Ovary (tissue), 9 donors: Measurements from ENCODE around the gene SCAMP2. TPM values are rescaled to one million over a fixed set of nuclear protein-coding genes. Genes with fewer than 3 reads are reported as not detected.

Experiments used
- DNase-seq, 5 donors: peaks; one replicate each; pipeline ENCODE4 v3.0.0-alpha.2; 2019 to 2020
- H3K27ac ChIP-seq, 2 donors: fragments of 200-600 bp; one replicate each; pipeline versions ENCODE4 v1.5.1 to v1.8.0; 2019 to 2022
- H3K27me3 ChIP-seq: fragments of 200-600 bp; one replicate; pipeline ENCODE4 v1.8.0; 2022
- H3K36me3 ChIP-seq: fragments of 200-600 bp; sonication (generic); one replicate; pipeline ENCODE4 v1.5.1; 2019
- H3K4me1 ChIP-seq: one replicate; pipeline ENCODE4 v1.8.1; 2013; ENCODE audit warnings: mild to moderate bottlenecking, moderate library complexity; ENCODE audit not compliant: insufficient read depth
- H3K4me3 ChIP-seq: fragments of 200-600 bp; sonication (generic); one replicate; pipeline ENCODE4 v1.5.1; 2017
- H3K9me3 ChIP-seq, 2 donors: fragments of 200-600 bp in 1 of 2; sonication (generic) in 1 of 2; one replicate each; pipeline versions ENCODE4 v1.5.1 to v1.8.1; 2013 to 2019; ENCODE audit warnings: mild to moderate bottlenecking in 1 of 2, moderate library complexity in 1 of 2
- CTCF ChIP-seq, 3 donors: fragments of 450-650 bp in 2 of 3; fragments of 200-600 bp in 1 of 3; IDR thresholded peaks; one replicate each; pipeline versions ENCODE4 v1.5.1 to v1.8.0; 2016 to 2022; ENCODE audit warnings: antibody characterized with exemption in 3 of 3, mild to moderate bottlenecking in 1 of 3
- EP300 ChIP-seq: sonication (generic); formaldehyde crosslinking; IDR thresholded peaks from one replicate; pipeline ENCODE4 v1.6.1; 2017; ENCODE audit warnings: antibody characterized with exemption
- POLR2A ChIP-seq: fragments of 450-650 bp; IDR thresholded peaks from one replicate; pipeline ENCODE4 v1.6.1; 2017; ENCODE audit warnings: antibody characterized with exemption, mild to moderate bottlenecking, moderate library complexity
- WGBS, 3 donors: extraction: QIAGEN DNeasy Blood & Tissue Kit in 1 of 3; methylation state at CpG; one replicate each; pipeline versions ENCODE4 v1.1.5 to v1.1.7; 2013 to 2017; 5-methylcytosine and 5-hydroxymethylcytosine counted together
- intact Hi-C, 4 donors: fragments of 100-400 bp; cut with DNase I; formaldehyde crosslinking; loops; one replicate each; pipeline versions ENCODE4 v1.11.0 to v1.15.1; 2022 to 2023
- polyA plus RNA-seq, 2 donors: library from polyadenylated mRNA; stranded (reverse); fragments of 200-250 nt in 1 of 2; fragments of 350-450 nt in 1 of 2; fragmentation: Illumina TruSeq in 1 of 2; extraction: RNeasy Lipid Tissue Mini Kit (QIAGEN cat#74804) in 1 of 2; gene quantifications; one replicate each; pipeline ENCODE4 v1.2.3, GENCODE V29; 2013 to 2014
- total RNA-seq, 7 donors: library from RNA; depleted of rRNA in 2 of 7; stranded (reverse); fragments of >200 nt in 2 of 7; fragmentation: NEBNext Ultra II Directional in 3 of 7; extraction: Animal tissue kit (Norgen Biotek cat#: 25700) in 3 of 7; gene quantifications; one replicate each; pipeline versions ENCODE4 v1.1.0 to v1.2.4, GENCODE V29; 2016 to 2023
- donor health status: DM: no; HTN: no; CAD: no; lungs with moderate emphysema.
- donor health status: DM: no; HTN: no; CAD: no.
- donor health status: Bipolar disorder and iron deficiency.
- donor health status: DM: yes; HTN: yes; CAD: no.
- donor health status: DM: no; HTN: no; CAD: no.
- donor health status: DM: yes; HTN: yes; CAD: no.

SCAMP2 gene
- total and polyA plus RNA-seq, 9 donors: 22.9 to 65.5 (median 53.1) TPM

DNA sequence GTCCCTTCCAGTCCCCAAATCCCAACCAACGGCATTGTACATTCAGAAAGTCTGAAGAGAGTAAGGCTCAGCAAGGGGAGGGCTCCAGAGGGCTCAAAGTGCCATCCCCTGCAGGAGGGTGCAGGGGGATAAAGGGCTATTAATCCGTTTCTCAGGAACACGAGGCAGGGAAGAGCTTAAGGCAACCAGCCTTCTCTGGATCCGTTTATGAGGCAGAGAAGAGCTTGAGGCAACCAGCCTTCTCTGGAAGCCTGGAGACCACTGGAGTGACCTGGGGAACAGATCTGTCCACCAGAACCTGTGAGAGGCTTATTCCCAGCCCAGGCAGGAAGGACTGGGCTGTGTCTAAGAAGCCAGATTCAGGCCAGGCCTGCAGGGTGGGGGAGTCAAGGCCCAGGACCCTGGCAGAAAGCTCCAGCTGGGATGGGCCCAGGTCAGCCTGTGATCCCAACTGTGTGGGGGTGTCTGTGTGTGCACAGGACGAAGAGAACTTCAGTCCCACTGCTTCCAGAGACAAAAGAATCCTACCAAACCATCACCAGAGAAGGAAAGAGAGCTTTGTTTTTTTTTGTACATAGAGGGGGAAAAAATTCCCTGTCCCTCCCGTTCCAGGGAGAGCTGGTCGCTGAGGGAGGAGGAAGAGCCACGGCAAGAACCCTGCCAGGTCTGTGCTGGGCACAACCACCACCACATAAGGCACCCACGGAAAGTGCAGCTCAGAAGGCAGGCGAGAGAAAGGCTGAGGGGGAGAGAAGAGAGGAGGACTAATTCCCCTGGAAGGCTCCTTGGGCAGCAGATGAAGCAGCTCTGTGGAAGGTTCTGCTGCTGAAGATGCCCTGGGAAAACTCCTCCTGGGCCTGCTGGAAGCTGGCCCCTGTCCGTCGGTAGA is 28.6 kb downstream of the SCAMP2 start:
- intact Hi-C loops: loop anchor here in 2 of 4 donors (5.0 to 10.0 kb wide), 2 partner anchors 60 to 62 kb away; partner anchors contain the start of genes CSK (in 1 of the 2) and FAM219B (in 1 of the 2)
- DNase-seq: peak in 4 of 5 donors; percentile 47 to 81 (median 69)
- H3K27ac ChIP-seq: peak overlapping the region; percentile 69 to 90
- 36 to 46% (median 44%) methylated on average over 12 of the region's 12 CpGs for WGBS, 3 donors
- no peak overlapping the region for H3K4me3 ChIP-seq
- peaks cover 4% of the 10 kb centered on the region for H3K4me1 ChIP-seq
- H3K9me3 ChIP-seq: no peaks in the 10 kb centered on the region
- TF ChIP-seq CTCF (IDR thresholded peaks at IDR 0.05): no peak
- no peak for TF ChIP-seq EP300
- TF ChIP-seq POLR2A: no peak
- no peaks in the 10 kb centered on the region for H3K27me3 ChIP-seq
- no peaks in the 10 kb centered on the region for H3K36me3 ChIP-seq

- no peak overlapping the region for H3K4me3 ChIP-seq
- peak overlapping the region; percentile 69 to 90 for H3K27ac ChIP-seq
- peaks cover 4% of the 10 kb centered on the region for H3K4me1 ChIP-seq
- 44 to 55% (median 50%) methylated on average over 12 of the region's 12 CpGs for WGBS, 3 donors
- no peaks in the 10 kb centered on the region for H3K27me3 ChIP-seq
- no peaks in the 10 kb centered on the region for H3K36me3 ChIP-seq
- TF ChIP-seq EP300: no peak
- TF ChIP-seq POLR2A: no peak
- no peak for TF ChIP-seq CTCF (IDR thresholded peaks at IDR 0.05)
- intact Hi-C loops: loop anchor here in 2 of 4 donors (5.0 to 10.0 kb wide), 2 partner anchors 61 to 62 kb away; partner anchors contain the start of genes CSK (in 1 of the 2) and FAM219B (in 1 of the 2)
- no peaks in the 10 kb centered on the region for H3K9me3 ChIP-seq
- DNase-seq: peak in 3 of 5 donors; percentile 40 to 49 (median 41)
These were observed 29.3 kb downstream of the SCAMP2 start for GRCh38 chr15:74843891-74844299.

GRCh38 chr15:74843445-74843828 is 29.7 kb downstream of the SCAMP2 start:
- no peaks in the 10 kb centered on the region for H3K36me3 ChIP-seq
- no peak for DNase-seq
- peak overlapping the region; percentile 57 for H3K4me3 ChIP-seq
- no peaks in the 10 kb centered on the region for H3K9me3 ChIP-seq
- no peaks in the 10 kb centered on the region for H3K27me3 ChIP-seq
- TF ChIP-seq EP300: no peak
- TF ChIP-seq CTCF (IDR thresholded peaks at IDR 0.05): no peak
- TF ChIP-seq POLR2A: no peak
- peaks cover 4% of the 10 kb centered on the region for H3K4me1 ChIP-seq
- intact Hi-C loops: loop anchor here in 2 of 4 donors (5.0 to 10.0 kb wide), 2 partner anchors 61 kb away; partner anchors contain the start of genes CSK (in 1 of the 2) and FAM219B (in 1 of the 2)
- peak overlapping the region; percentile 69 to 90 for H3K27ac ChIP-seq
- 2 to 9% (median 3%) methylated on average over 18 of the region's 18 CpGs for WGBS, 3 donors

- Histone ChIP-seq H3K36me3 (no peaks in the 10 kb centered on the region), H3K27ac (peak within 1 kb of the TSS; percentile 69 to 90), H3K4me3 (peak within 1 kb of the TSS; percentile 57), H3K9me3 (no peaks in the 10 kb centered on the region), H3K4me1 (peaks cover 4% of the 10 kb centered on the region), H3K27me3 (no peaks in the 10 kb centered on the region)
- WGBS, 3 donors: 0 to 1% (median 0%) methylated on average over 33 to 84 of the region's 84 CpGs
- TF ChIP-seq EP300 (no peak), CTCF (IDR thresholded peaks at IDR 0.05) (peak; percentile 60 to 97 (median 96)), POLR2A (peak; percentile 10)
- intact Hi-C loops: loop anchor here in 2 of 4 donors (5.0 to 10.0 kb wide), 2 partner anchors 61 to 62 kb away; partner anchors contain the start of genes CSK (in 1 of the 2) and FAM219B (in 1 of the 2)
- peak; percentile 91 to 95 (median 92) for DNase-seq
These were observed 30.4 kb downstream of the SCAMP2 start, which contains the start of gene ULK3 for GRCh38 chr15:74842581-74843444. TSS of gene ULK3 (minus strand) at chr15:74843156. CDS start at chr15:74843105, 51 bp downstream.
